A549 (cell line): ENCODE results near the gene MFN2.

ENCODE experiments used
- CEBPB ChIP-seq, 2 experiments: fragments of >200 bp in 1 of 2; sonication (Bioruptor Twin) in 1 of 2; formaldehyde crosslinking in 1 of 2; IDR thresholded peaks; 2 replicates each; pipeline ENCODE4 v1.6.1; 2012 to 2016
- EP300 ChIP-seq, 2 experiments: fragments of >200 bp; sonication (Bioruptor Twin); formaldehyde crosslinking; IDR thresholded peaks; 2 replicates in 1 of 2; 3 replicates in 1 of 2; pipeline ENCODE4 v1.6.1; 2016 to 2017
- KDM5A ChIP-seq: fragments of 200-600 bp; sonication (generic); IDR thresholded peaks from 2 replicates; pipeline ENCODE4 v1.6.1; 2016; ENCODE audit warnings: antibody characterized with exemption, mild to moderate bottlenecking
- POLR2A ChIP-seq: IDR thresholded peaks from 2 replicates; pipeline ENCODE4 v1.6.1; 2012; ENCODE audit warnings: mild to moderate bottlenecking, low read length
- RAD21 ChIP-seq, 2 experiments: fragments of >200 bp in 1 of 2; sonication (Bioruptor Twin) in 1 of 2; formaldehyde crosslinking in 1 of 2; IDR thresholded peaks in 1 of 2; conservative IDR thresholded peaks in 1 of 2; 2 replicates in 1 of 2; 3 replicates in 1 of 2; pipeline ENCODE4 v1.6.1; 2012 to 2018; ENCODE audit warnings: inconsistent platforms in 1 of 2
- ZFP36 ChIP-seq: fragments of 450-650 bp; IDR thresholded peaks from 2 replicates; pipeline ENCODE4 v1.6.1; 2014; ENCODE audit warnings: borderline replicate concordance; ENCODE audit not compliant: partially characterized antibody
- TF ChIP-seq, protein P1 (sequence below): fragments of >200 bp; sonication (Bioruptor Twin); formaldehyde crosslinking; IDR thresholded peaks from 3 replicates; pipeline ENCODE4 v1.5.1; 2016
- TF ChIP-seq, protein P2 (sequence below): fragments of 450-650 bp; IDR thresholded peaks from 2 replicates; pipeline ENCODE4 v1.6.1; 2014; ENCODE audit warnings: antibody characterized with exemption

DNA sequence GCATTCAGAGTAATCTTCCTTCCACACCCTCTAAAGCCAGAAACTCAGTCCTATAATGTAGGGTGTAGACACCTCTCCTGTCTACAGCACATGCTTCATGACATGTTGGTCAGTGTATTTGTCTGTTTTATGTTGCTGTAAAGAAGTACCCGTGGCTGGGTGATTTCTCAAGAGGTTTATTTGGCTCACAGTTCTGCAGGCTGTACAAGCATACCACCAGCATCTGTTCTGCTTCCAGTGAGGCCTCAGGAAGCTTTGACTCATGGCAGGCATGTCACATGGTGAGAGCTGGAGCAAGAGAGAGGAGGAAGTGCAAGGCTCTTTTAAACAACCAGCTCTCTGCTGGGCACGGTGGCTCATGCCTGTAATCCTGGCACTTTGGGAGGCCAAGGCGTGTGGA lies 33.6 kb upstream of the MFN2 start:
- TF ChIP-seq, protein P1, sequence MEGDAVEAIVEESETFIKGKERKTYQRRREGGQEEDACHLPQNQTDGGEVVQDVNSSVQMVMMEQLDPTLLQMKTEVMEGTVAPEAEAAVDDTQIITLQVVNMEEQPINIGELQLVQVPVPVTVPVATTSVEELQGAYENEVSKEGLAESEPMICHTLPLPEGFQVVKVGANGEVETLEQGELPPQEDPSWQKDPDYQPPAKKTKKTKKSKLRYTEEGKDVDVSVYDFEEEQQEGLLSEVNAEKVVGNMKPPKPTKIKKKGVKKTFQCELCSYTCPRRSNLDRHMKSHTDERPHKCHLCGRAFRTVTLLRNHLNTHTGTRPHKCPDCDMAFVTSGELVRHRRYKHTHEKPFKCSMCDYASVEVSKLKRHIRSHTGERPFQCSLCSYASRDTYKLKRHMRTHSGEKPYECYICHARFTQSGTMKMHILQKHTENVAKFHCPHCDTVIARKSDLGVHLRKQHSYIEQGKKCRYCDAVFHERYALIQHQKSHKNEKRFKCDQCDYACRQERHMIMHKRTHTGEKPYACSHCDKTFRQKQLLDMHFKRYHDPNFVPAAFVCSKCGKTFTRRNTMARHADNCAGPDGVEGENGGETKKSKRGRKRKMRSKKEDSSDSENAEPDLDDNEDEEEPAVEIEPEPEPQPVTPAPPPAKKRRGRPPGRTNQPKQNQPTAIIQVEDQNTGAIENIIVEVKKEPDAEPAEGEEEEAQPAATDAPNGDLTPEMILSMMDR, result no peak
- TF ChIP-seq EP300 (IDR thresholded peaks at IDR 0.05) (no peak), CEBPB (IDR thresholded peaks at IDR 0.05) (no peak), ZFP36 (no peak), KDM5A (no peak), POLR2A (no peak), RAD21 (conservative IDR thresholded peaks at IDR 0.05 in 1 of 2, IDR thresholded peaks at IDR 0.05 in 1 of 2) (no peak)
- TF ChIP-seq, protein P2, sequence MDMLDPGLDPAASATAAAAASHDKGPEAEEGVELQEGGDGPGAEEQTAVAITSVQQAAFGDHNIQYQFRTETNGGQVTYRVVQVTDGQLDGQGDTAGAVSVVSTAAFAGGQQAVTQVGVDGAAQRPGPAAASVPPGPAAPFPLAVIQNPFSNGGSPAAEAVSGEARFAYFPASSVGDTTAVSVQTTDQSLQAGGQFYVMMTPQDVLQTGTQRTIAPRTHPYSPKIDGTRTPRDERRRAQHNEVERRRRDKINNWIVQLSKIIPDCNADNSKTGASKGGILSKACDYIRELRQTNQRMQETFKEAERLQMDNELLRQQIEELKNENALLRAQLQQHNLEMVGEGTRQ, result no peak
